GM18520 (cell line): ENCODE data around the gene RNASEH1.
"Not testable (repeated sequence)": the region's sequence is repeated elsewhere in the genome, so short reads cannot be mapped to it uniquely, and the experiment has no call there.

Experiments
- ATAC-seq: cut with Tn5 transposase; IDR thresholded peaks from one replicate; pipeline ENCODE4 v1.9.1; 2021; ENCODE audit not compliant: unreplicated experiment

RNASEH1 gene

GRCh38 chr2:3594493-3595281 is 36.6 kb upstream of the RNASEH1 start, which contains the start of gene COLEC11:
Gene COLEC11, plus strand, starts transcription at chr2:3595112. Its CDS starts 9,229 bp downstream, at chr2:3604341.
- no peak for ATAC-seq

GRCh38 chr2:3589086-3589485 is 31.0 kb upstream of the RNASEH1 start:
- ATAC-seq, result no peak

- ATAC-seq, result no peak
These were observed 30.0 kb upstream of the RNASEH1 start for GRCh38 chr2:3588084-3588483.

- ATAC-seq, result no peak
These were observed 29.3 kb upstream of the RNASEH1 start for GRCh38 chr2:3587432-3587831.

- no peak for ATAC-seq
These were observed 28.9 kb upstream of the RNASEH1 start for GRCh38 chr2:3587021-3587420.

- no peak for ATAC-seq
These were observed 28.1 kb upstream of the RNASEH1 start for GRCh38 chr2:3586220-3586619.

GRCh38 chr2:3585261-3586109 is 27.4 kb upstream of the RNASEH1 start:
- no peak for ATAC-seq

GRCh38 chr2:3584608-3585260 is 26.6 kb upstream of the RNASEH1 start:
- ATAC-seq, result no peak

- no peak for ATAC-seq
These were observed 25.9 kb upstream of the RNASEH1 start for GRCh38 chr2:3584076-3584475.

- no peak for ATAC-seq
These were observed 23.5 kb upstream of the RNASEH1 start for GRCh38 chr2:3581367-3582262.

- no peak for ATAC-seq
These were observed 22.3 kb upstream of the RNASEH1 start for GRCh38 chr2:3580449-3580848.

GRCh38 chr2:3578987-3579386 is 20.9 kb upstream of the RNASEH1 start:
- no peak for ATAC-seq

- ATAC-seq, result not testable (repeated sequence)
These were observed 18.1 kb upstream of the RNASEH1 start for GRCh38 chr2:3576263-3576630.

- ATAC-seq, result peak; percentile 7
These were observed 17.6 kb upstream of the RNASEH1 start for GRCh38 chr2:3575534-3576262.

- ATAC-seq, result no peak
These were observed 16.0 kb upstream of the RNASEH1 start for GRCh38 chr2:3574155-3574554.

GRCh38 chr2:3572620-3573019 is 14.5 kb upstream of the RNASEH1 start:
- ATAC-seq, result no peak

GRCh38 chr2:3571284-3571683 is 13.2 kb upstream of the RNASEH1 start:
- no peak for ATAC-seq

- not testable (repeated sequence) for ATAC-seq
These were observed 11.5 kb upstream of the RNASEH1 start for GRCh38 chr2:3569656-3570055.

- ATAC-seq, result no peak
These were observed 8.7 kb upstream of the RNASEH1 start for GRCh38 chr2:3566806-3567205.

GRCh38 chr2:3565117-3565516 is 7.0 kb upstream of the RNASEH1 start:
- no peak for ATAC-seq
